Activated CD8-positive, alpha-beta T cell treated with anti-CD3 and anti-CD28 coated beads, Interleukin-2, amount 10 ng/mL, durations not matched to agents 7 days and 5 days (primary cell): ENCODE data around the gene GNB1L. TPM values are rescaled to one million over a fixed set of nuclear protein-coding genes. Genes with fewer than 3 reads are reported as not detected.
A peak's percentile ranks its signal among the peaks of the same experiment; 100 is the strongest.

ENCODE experiments used
- ATAC-seq: fragments of 150-1000 bp; cut with Tn5 transposase; one replicate; pipeline ENCODE4 v1.10.0; 2021; ENCODE audit warnings: moderate library complexity
- CTCF ChIA-PET: fragments of 350-600 bp; sonication (Branson Sonifier 250); formaldehyde crosslinking; loops from one replicate; lab custom pipeline; 2021; ENCODE audit warnings: antibody characterized with exemption; lab: Charles Lee
- POLR2A ChIA-PET: fragments of 350-600 bp; sonication (Branson Sonifier 250); formaldehyde crosslinking; loops from one replicate; lab custom pipeline; 2021; ENCODE audit warnings: antibody characterized with exemption; lab: Charles Lee
- DNase-seq: peaks from one replicate; pipeline ENCODE4 v3.0.0-alpha.2; 2020
- H3K27ac Mint-ChIP-seq: one replicate; pipeline ENCODE4 v1.8.0; 2021; ENCODE audit warnings: mild to moderate bottlenecking, mixed read lengths
- H3K27me3 Mint-ChIP-seq: one replicate; pipeline ENCODE4 v1.8.0; 2021; ENCODE audit warnings: low read depth, mixed read lengths
- H3K36me3 Mint-ChIP-seq: one replicate; pipeline ENCODE4 v1.8.0; 2021; ENCODE audit warnings: low read depth, mixed read lengths
- H3K4me1 Mint-ChIP-seq: one replicate; pipeline ENCODE4 v1.8.0; 2021; ENCODE audit warnings: low read depth, mixed read lengths
- H3K4me3 Mint-ChIP-seq: one replicate; pipeline ENCODE4 v1.8.0; 2021; ENCODE audit warnings: mild to moderate bottlenecking, mixed read lengths
- H3K9me3 Mint-ChIP-seq: one replicate; pipeline ENCODE4 v1.8.0; 2022; ENCODE audit warnings: mixed read lengths; ENCODE audit not compliant: insufficient read depth
- total RNA-seq, 2 experiments: library from RNA; stranded (reverse); gene quantifications; one replicate each; pipeline ENCODE4 v1.2.3, GENCODE V29; 2021

Gene GNB1L
- total RNA-seq, 2 experiments from 2014 or later: 9.7 to 10.3 TPM

- no peak overlapping the region for H3K27ac Mint-ChIP-seq
Observed at GRCh38 chr22:19868333-19868732, 13.7 kb upstream of the GNB1L start.

GRCh38 chr22:19867617-19868016, 12.9 kb upstream of the GNB1L start:
- H3K36me3 Mint-ChIP-seq: no peaks in the 10 kb centered on the region
- ATAC-seq (no peak), DNase-seq (no peak)
- H3K27ac Mint-ChIP-seq: no peak overlapping the region
- H3K4me1 Mint-ChIP-seq: no peaks in the 10 kb centered on the region
- CTCF ChIA-PET: no interaction called here
- no peak overlapping the region for H3K4me3 Mint-ChIP-seq
- no peaks in the 10 kb centered on the region for H3K27me3 Mint-ChIP-seq
- POLR2A ChIA-PET: interaction anchor here (1.6 kb wide), 1 partner anchor 12 kb away, joined by 3 read pairs; no protein-coding TSS in a partner anchor
- H3K9me3 Mint-ChIP-seq: no peaks in the 10 kb centered on the region

More at GRCh38 chr22:19868333-19868732, 13.7 kb upstream of the GNB1L start:
- Mint-ChIP-seq H3K36me3 (no peaks in the 10 kb centered on the region), H3K27me3 (no peaks in the 10 kb centered on the region), H3K9me3 (no peaks in the 10 kb centered on the region), H3K4me3 (no peak overlapping the region), H3K4me1 (no peaks in the 10 kb centered on the region)
- ATAC-seq (no peak), DNase-seq (no peak)
- CTCF ChIA-PET: interaction anchor here (0.9 kb wide), 1 partner anchor 13 kb away, joined by 4 read pairs; no protein-coding TSS in a partner anchor
- POLR2A ChIA-PET: interaction anchor here (1.6 kb wide), 1 partner anchor 13 kb away, joined by 3 read pairs; no protein-coding TSS in a partner anchor

GRCh38 chr22:19866665-19867009, 12.0 kb upstream of the GNB1L start:
- Mint-ChIP-seq H3K27ac (no peak overlapping the region), H3K4me3 (no peak overlapping the region), H3K27me3 (no peaks in the 10 kb centered on the region), H3K4me1 (no peaks in the 10 kb centered on the region), H3K36me3 (no peaks in the 10 kb centered on the region), H3K9me3 (no peaks in the 10 kb centered on the region)
- CTCF ChIA-PET: interaction anchor here (0.7 to 3.1 kb wide), 3 partner anchors 11 to 136 kb away, joined by 3 to 13 read pairs (median 5); partner anchors contain the start of genes GNB1L and RTL10
- DNase-seq (no peak), ATAC-seq (no peak)
- POLR2A ChIA-PET: interaction anchor here (1.2 kb wide), 1 partner anchor 12 kb away, joined by 3 read pairs; the partner anchor contains the start of genes GNB1L and RTL10

GRCh38 chr22:19865141-19865829, 10.6 kb upstream of the GNB1L start:
- Mint-ChIP-seq H3K9me3 (no peaks in the 10 kb centered on the region), H3K4me3 (no peak overlapping the region), H3K27ac (no peak overlapping the region), H3K4me1 (no peaks in the 10 kb centered on the region), H3K36me3 (no peaks in the 10 kb centered on the region), H3K27me3 (no peaks in the 10 kb centered on the region)
- ChIA-PET CTCF (interaction anchor here (0.6 to 3.1 kb wide), 3 partner anchors 10 to 45 kb away, joined by 3 to 13 read pairs (median 4); partner anchors contain the start of genes GNB1L and RTL10), POLR2A (interaction anchor here (1.2 kb wide), 1 partner anchor 10 kb away, joined by 3 read pairs; the partner anchor contains the start of genes GNB1L and RTL10)
- DNase-seq (no peak), ATAC-seq (no peak)

- Mint-ChIP-seq H3K27me3 (no peaks in the 10 kb centered on the region), H3K4me3 (no peak overlapping the region), H3K9me3 (no peaks in the 10 kb centered on the region), H3K27ac (no peak overlapping the region), H3K4me1 (no peaks in the 10 kb centered on the region), H3K36me3 (no peaks in the 10 kb centered on the region)
- ATAC-seq (no peak), DNase-seq (no peak)
- POLR2A ChIA-PET: no interaction called here
- CTCF ChIA-PET: interaction anchor here (0.6 to 3.1 kb wide), 3 partner anchors 9 to 46 kb away, joined by 3 to 13 read pairs (median 4); partner anchors contain the start of genes GNB1L and RTL10
Observed at GRCh38 chr22:19864538-19865106, 9.9 kb upstream of the GNB1L start.

- no peak overlapping the region for H3K27ac Mint-ChIP-seq
- H3K4me1 Mint-ChIP-seq: no peaks in the 10 kb centered on the region
- ATAC-seq: no peak
- ChIA-PET CTCF (no interaction called here), POLR2A (no interaction called here)
- no peaks in the 10 kb centered on the region for H3K9me3 Mint-ChIP-seq
- DNase-seq: no peak
- H3K36me3 Mint-ChIP-seq: no peaks in the 10 kb centered on the region
- no peak overlapping the region for H3K4me3 Mint-ChIP-seq
- H3K27me3 Mint-ChIP-seq: no peaks in the 10 kb centered on the region
Observed at GRCh38 chr22:19863571-19863970, 8.9 kb upstream of the GNB1L start.

GRCh38 chr22:19862619-19863246, 8.1 kb upstream of the GNB1L start:
- Mint-ChIP-seq H3K36me3 (peaks cover 1% of the 10 kb centered on the region), H3K9me3 (no peaks in the 10 kb centered on the region), H3K4me1 (no peaks in the 10 kb centered on the region), H3K27ac (no peak overlapping the region), H3K27me3 (no peaks in the 10 kb centered on the region), H3K4me3 (no peak overlapping the region)
- ChIA-PET CTCF (no interaction called here), POLR2A (no interaction called here)
- ATAC-seq: no peak
- no peak for DNase-seq

- ATAC-seq: no peak
- H3K36me3 Mint-ChIP-seq: peaks cover 4% of the 10 kb centered on the region
- no peaks in the 10 kb centered on the region for H3K9me3 Mint-ChIP-seq
- no peak overlapping the region for H3K4me3 Mint-ChIP-seq
- peaks cover 11% of the 10 kb centered on the region for H3K4me1 Mint-ChIP-seq
- H3K27ac Mint-ChIP-seq: no peak overlapping the region
- POLR2A ChIA-PET: no interaction called here
- CTCF ChIA-PET: no interaction called here
- DNase-seq: no peak
- H3K27me3 Mint-ChIP-seq: no peaks in the 10 kb centered on the region
Observed at GRCh38 chr22:19859861-19860510, 5.3 kb upstream of the GNB1L start.

GRCh38 chr22:19857382-19857781, 2.7 kb upstream of the GNB1L start:
- ATAC-seq: no peak
- DNase-seq: no peak

GRCh38 chr22:19855504-19856409, 1.1 kb upstream of the GNB1L start:
- DNase-seq: peak; percentile 63
- Mint-ChIP-seq H3K27ac (peak overlapping the region; percentile 97), H3K9me3 (no peaks in the 10 kb centered on the region), H3K27me3 (no peaks in the 10 kb centered on the region), H3K36me3 (peaks cover 20% of the 10 kb centered on the region), H3K4me1 (peaks cover 34% of the 10 kb centered on the region), H3K4me3 (peak overlapping the region; percentile 94)
- peak; percentile 40 for ATAC-seq
- ChIA-PET CTCF (interaction anchor here (0.7 to 3.1 kb wide), 12 partner anchors 10 to 226 kb away, joined by 3 to 13 read pairs (median 4); partner anchors contain the start of genes COMT and TXNRD2), POLR2A (interaction anchor here (0.7 to 3.4 kb wide), 12 partner anchors 10 to 125 kb away, joined by 3 to 20 read pairs (median 6); no protein-coding TSS in a partner anchor)

More at GRCh38 chr22:19857382-19857781, 2.7 kb upstream of the GNB1L start:
- Mint-ChIP-seq H3K4me3 (no peak overlapping the region), H3K27me3 (no peaks in the 10 kb centered on the region), H3K36me3 (peaks cover 12% of the 10 kb centered on the region), H3K4me1 (peaks cover 29% of the 10 kb centered on the region), H3K9me3 (no peaks in the 10 kb centered on the region), H3K27ac (no peak overlapping the region)
- ChIA-PET POLR2A (no interaction called here), CTCF (no interaction called here)
